Type B pancreatic cell (in vitro differentiated cells): ENCODE measurements around the gene DDX24. TPM values are rescaled to one million over a fixed set of nuclear protein-coding genes. Genes with fewer than 3 reads are reported as not detected.

Experiments
- DNase-seq: peaks from one replicate; pipeline ENCODE4 v3.0.0; 2021; ENCODE audit warnings: mixed read lengths; ENCODE audit not compliant: unreplicated experiment; ENCODE audit errors: extremely low spot score
- H3K27ac Mint-ChIP-seq: 2 replicates; pipeline ENCODE4 v1.8.0; 2021; ENCODE audit warnings: mild to moderate bottlenecking, mixed read lengths
- H3K27me3 Mint-ChIP-seq: 2 replicates; pipeline ENCODE4 v1.8.0; 2021; ENCODE audit warnings: mixed read lengths
- H3K36me3 Mint-ChIP-seq: 2 replicates; pipeline ENCODE4 v1.8.0; 2021; ENCODE audit warnings: mixed read lengths
- H3K4me1 Mint-ChIP-seq: one replicate; pipeline ENCODE4 v1.8.0; 2021; ENCODE audit warnings: mixed read lengths; ENCODE audit not compliant: unreplicated experiment
- H3K4me3 Mint-ChIP-seq: 2 replicates; pipeline ENCODE4 v1.8.0; 2021; ENCODE audit warnings: mild to moderate bottlenecking, mixed read lengths
- H3K9me3 Mint-ChIP-seq: 2 replicates; pipeline ENCODE4 v1.8.0; 2021; ENCODE audit warnings: mixed read lengths
- CTCF ChIP-seq: fragments of 200-600 bp; sonication (generic); conservative IDR thresholded peaks from 2 replicates; pipeline ENCODE4 v1.5.0; 2021; ENCODE audit warnings: antibody characterized with exemption, mild to moderate bottlenecking
- total RNA-seq: library from RNA; stranded (reverse); gene quantifications from 2 replicates; pipeline ENCODE4 v1.2.1, GENCODE V29; 2021; ENCODE audit warnings: low replicate concordance

DDX24 gene
- total RNA-seq, 1 donor from 2014 or later, result 156 TPM

- Mint-ChIP-seq H3K4me3 (no peak overlapping the region), H3K4me1 (no peaks in the 10 kb centered on the region), H3K36me3 (no peaks in the 10 kb centered on the region), H3K27ac (no peak overlapping the region), H3K9me3 (no peaks in the 10 kb centered on the region), H3K27me3 (peaks cover 11% of the 10 kb centered on the region)
- no peak for TF ChIP-seq CTCF
- no peak for DNase-seq
Observed at GRCh38 chr14:93999573-93999972, 81.4 kb downstream of the DDX24 start.

GRCh38 chr14:93998871-93999403, 82.1 kb downstream of the DDX24 start:
- H3K27me3 Mint-ChIP-seq, result peaks cover 11% of the 10 kb centered on the region
- TF ChIP-seq CTCF, result no peak
- no peak overlapping the region for H3K27ac Mint-ChIP-seq
- no peaks in the 10 kb centered on the region for H3K36me3 Mint-ChIP-seq
- no peak for DNase-seq
- H3K4me3 Mint-ChIP-seq, result no peak overlapping the region
- H3K4me1 Mint-ChIP-seq, result no peaks in the 10 kb centered on the region
- no peaks in the 10 kb centered on the region for H3K9me3 Mint-ChIP-seq

Other genes starting within 250 kb of the DDX24 start
- 1.2 TPM in 1 of 2 replicates, not detected in the other for gene FAM181A, start 153.9 kb downstream of the DDX24 start, total RNA-seq
- gene ASB2, start 104.6 kb downstream of the DDX24 start, total RNA-seq, result 0.21 and 0.60 TPM in 2 replicates
- gene CCDC197, start 83.9 kb downstream of the DDX24 start, total RNA-seq, result not detected in 2 replicates
- 2.6 and 3.0 TPM in 2 replicates for gene OTUB2, start 54.9 kb downstream of the DDX24 start, total RNA-seq
- gene IFI27L1, start 108 bp upstream of the DDX24 start, total RNA-seq, result 15.6 and 36.8 TPM in 2 replicates
- gene IFI27, start 29.5 kb upstream of the DDX24 start, total RNA-seq, result 12.6 and 15.5 TPM in 2 replicates
- 14.8 and 28.2 TPM in 2 replicates for gene IFI27L2, start 48.4 kb upstream of the DDX24 start, total RNA-seq
- 1.3 and 1.9 TPM in 2 replicates for gene PPP4R4, start 93.1 kb upstream of the DDX24 start, total RNA-seq
- 1.5 and 2.8 TPM in 2 replicates for gene SERPINA10, start 212.1 kb upstream of the DDX24 start, total RNA-seq
- gene SERPINA6, start 242.1 kb upstream of the DDX24 start, total RNA-seq, result 0.77 and 1.2 TPM in 2 replicates